Suprapubic skin (tissue), 4 donors: Measurements from ENCODE around the gene C9orf72.

ENCODE experiments used
- POLR2A ChIP-seq, 2 donors: fragments of 450-650 bp; IDR thresholded peaks; one replicate each; pipeline ENCODE4 v1.6.1; 2017; ENCODE audit warnings: antibody characterized with exemption in 2 of 2, mild to moderate bottlenecking in 2 of 2, moderate library complexity in 2 of 2
- POLR2AphosphoS5 ChIP-seq, 3 donors: sonication (generic); formaldehyde crosslinking; IDR thresholded peaks; one replicate each; pipeline ENCODE4 v1.6.1; 2017; ENCODE audit warnings: antibody characterized with exemption in 3 of 3
- TF ChIP-seq, protein P1 (sequence below), 2 donors: fragments of 200-600 bp in 1 of 2; fragments of 450-650 bp in 1 of 2; sonication (generic) in 1 of 2; IDR thresholded peaks; one replicate each; pipeline ENCODE4 v1.5.1; 2016 to 2019; ENCODE audit warnings: antibody characterized with exemption in 2 of 2, mild to moderate bottlenecking in 1 of 2, moderate library complexity in 1 of 2

DNA sequence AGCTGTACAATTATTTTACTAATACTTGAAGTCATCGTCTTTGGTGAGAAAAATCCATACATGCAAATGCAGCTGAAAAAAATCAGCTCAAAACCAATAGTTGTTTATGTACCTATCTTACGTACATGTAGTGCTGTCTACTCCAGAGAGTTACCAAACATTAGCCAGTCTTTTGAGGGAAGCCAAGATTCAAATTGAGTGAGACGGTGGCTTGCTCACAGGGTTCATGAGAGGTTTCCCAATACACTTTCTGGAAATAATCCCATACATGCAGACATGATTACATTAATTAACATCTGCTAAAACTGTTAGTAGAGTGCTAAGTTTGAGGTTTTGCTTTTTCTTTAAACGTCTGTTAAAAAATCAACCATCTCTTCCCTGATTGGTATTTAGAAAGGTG, 2.3 kb downstream of the C9orf72 start:
- TF ChIP-seq, protein P1, sequence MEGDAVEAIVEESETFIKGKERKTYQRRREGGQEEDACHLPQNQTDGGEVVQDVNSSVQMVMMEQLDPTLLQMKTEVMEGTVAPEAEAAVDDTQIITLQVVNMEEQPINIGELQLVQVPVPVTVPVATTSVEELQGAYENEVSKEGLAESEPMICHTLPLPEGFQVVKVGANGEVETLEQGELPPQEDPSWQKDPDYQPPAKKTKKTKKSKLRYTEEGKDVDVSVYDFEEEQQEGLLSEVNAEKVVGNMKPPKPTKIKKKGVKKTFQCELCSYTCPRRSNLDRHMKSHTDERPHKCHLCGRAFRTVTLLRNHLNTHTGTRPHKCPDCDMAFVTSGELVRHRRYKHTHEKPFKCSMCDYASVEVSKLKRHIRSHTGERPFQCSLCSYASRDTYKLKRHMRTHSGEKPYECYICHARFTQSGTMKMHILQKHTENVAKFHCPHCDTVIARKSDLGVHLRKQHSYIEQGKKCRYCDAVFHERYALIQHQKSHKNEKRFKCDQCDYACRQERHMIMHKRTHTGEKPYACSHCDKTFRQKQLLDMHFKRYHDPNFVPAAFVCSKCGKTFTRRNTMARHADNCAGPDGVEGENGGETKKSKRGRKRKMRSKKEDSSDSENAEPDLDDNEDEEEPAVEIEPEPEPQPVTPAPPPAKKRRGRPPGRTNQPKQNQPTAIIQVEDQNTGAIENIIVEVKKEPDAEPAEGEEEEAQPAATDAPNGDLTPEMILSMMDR (IDR thresholded peaks at IDR 0.05) = no peak
- TF ChIP-seq POLR2A (IDR thresholded peaks at IDR 0.05) (no peak), POLR2AphosphoS5 (IDR thresholded peaks at IDR 0.05) (no peak)
